Mesenchymal stem cell (in vitro differentiated cells and primary cell): ENCODE measurements around the gene TRIM66.

Experiments used
- DNase-seq: peaks from one replicate; pipeline ENCODE4 v3.0.0-alpha.2; 2013
- H2AFZ ChIP-seq: one replicate; pipeline ENCODE4 v1.6.1; 2013; ENCODE audit warnings: low read depth, mild to moderate bottlenecking, control low read depth, inconsistent platforms, low read length, moderate library complexity
- H2AK5ac ChIP-seq: 2 replicates; pipeline ENCODE4 v1.6.1; 2013; ENCODE audit warnings: low read length, moderate library complexity, mild to moderate bottlenecking, inconsistent platforms; ENCODE audit not compliant: severe bottlenecking
- H2BK120ac ChIP-seq: one replicate; pipeline ENCODE4 v1.6.1; 2013; ENCODE audit warnings: low read depth, mild to moderate bottlenecking, inconsistent platforms, low read length, moderate library complexity
- H2BK12ac ChIP-seq, 2 experiments: one replicate each; pipeline ENCODE4 v1.6.1; 2013; ENCODE audit warnings: inconsistent platforms in 2 of 2, low read length in 2 of 2, mild to moderate bottlenecking in 2 of 2, moderate library complexity in 2 of 2, control low read depth in 1 of 2
- H2BK15ac ChIP-seq: one replicate; pipeline ENCODE4 v1.6.1; 2013; ENCODE audit warnings: mild to moderate bottlenecking, low read depth, inconsistent platforms; ENCODE audit not compliant: poor library complexity, severe bottlenecking
- H2BK5ac ChIP-seq: 2 replicates; pipeline ENCODE4 v1.6.1; 2013; ENCODE audit warnings: low read depth, mild to moderate bottlenecking, low read length, control low read depth, inconsistent platforms; ENCODE audit not compliant: poor library complexity, severe bottlenecking
- H3K14ac ChIP-seq, 2 experiments: one replicate each; pipeline ENCODE4 v1.6.1; 2013; ENCODE audit warnings: inconsistent platforms in 2 of 2, low read length in 2 of 2, control low read depth in 1 of 2, mild to moderate bottlenecking in 1 of 2, moderate library complexity in 1 of 2
- H3K18ac ChIP-seq, 2 experiments: one replicate each; pipeline ENCODE4 v1.6.1; 2013; ENCODE audit warnings: inconsistent platforms in 2 of 2, low read length in 2 of 2, control low read depth in 1 of 2, low read depth in 1 of 2, mild to moderate bottlenecking in 1 of 2
- H3K23ac ChIP-seq, 2 experiments: one replicate each; pipeline ENCODE4 v1.6.1; 2013; ENCODE audit warnings: inconsistent platforms in 2 of 2, low read length in 2 of 2, mild to moderate bottlenecking in 2 of 2, moderate library complexity in 2 of 2, control low read depth in 1 of 2
- H3K27ac ChIP-seq: 2 replicates; pipeline ENCODE4 v1.5.1; 2013; ENCODE audit warnings: mild to moderate bottlenecking, moderate library complexity, low read length, control low read depth, inconsistent platforms; ENCODE audit not compliant: poor library complexity, severe bottlenecking
- H3K27me3 ChIP-seq, 2 experiments: 2 replicates each; pipeline versions ENCODE4 v1.6.1 to v1.7.0; 2013; ENCODE audit warnings: low read length in 2 of 2, mild to moderate bottlenecking in 2 of 2, moderate library complexity in 2 of 2, control low read depth in 1 of 2, inconsistent platforms in 1 of 2; ENCODE audit not compliant: control insufficient read depth in 1 of 2, insufficient read depth in 1 of 2
- H3K36me3 ChIP-seq, 2 experiments: 2 replicates each; pipeline versions ENCODE4 v1.6.1 to v1.7.0; 2013; ENCODE audit warnings: low read length in 2 of 2, control low read depth in 1 of 2, inconsistent platforms in 1 of 2, low read depth in 1 of 2, mild to moderate bottlenecking in 1 of 2; ENCODE audit not compliant: insufficient read depth in 2 of 2, control insufficient read depth in 1 of 2
- H3K4ac ChIP-seq, 2 experiments: one replicate each; pipeline ENCODE4 v1.6.1; 2013; ENCODE audit warnings: inconsistent platforms in 2 of 2, low read length in 2 of 2, mild to moderate bottlenecking in 2 of 2, moderate library complexity in 2 of 2, control low read depth in 1 of 2, low read depth in 1 of 2
- H3K4me1 ChIP-seq: 2 replicates; pipeline ENCODE4 v1.6.1; 2013; ENCODE audit warnings: low read depth, low read length, control low read depth; ENCODE audit not compliant: control insufficient read depth, insufficient read depth
- H3K4me2 ChIP-seq: 2 replicates; pipeline ENCODE4 v1.6.1; 2013; ENCODE audit warnings: low read length, mild to moderate bottlenecking, inconsistent platforms; ENCODE audit not compliant: poor library complexity, severe bottlenecking
- H3K4me3 ChIP-seq, 2 experiments: 2 replicates each; pipeline versions ENCODE4 v1.5.1 to v1.7.0; 2013; ENCODE audit warnings: low read length in 2 of 2, mild to moderate bottlenecking in 2 of 2, control low read depth in 1 of 2, low read depth in 1 of 2; ENCODE audit not compliant: insufficient read depth in 1 of 2
- H3K79me1 ChIP-seq: replicated peaks from 2 replicates; pipeline ENCODE4 v1.6.1; 2013; ENCODE audit warnings: mild to moderate bottlenecking, control low read depth, low read length, inconsistent platforms; ENCODE audit not compliant: poor library complexity, severe bottlenecking
- H3K9ac ChIP-seq: 2 replicates; pipeline ENCODE4 v1.7.0; 2013; ENCODE audit warnings: mild to moderate bottlenecking, low read length, moderate library complexity
- H3K9me3 ChIP-seq: 2 replicates; pipeline ENCODE4 v1.7.0; 2013; ENCODE audit warnings: mild to moderate bottlenecking, low read length; ENCODE audit not compliant: control insufficient read depth
- H4K8ac ChIP-seq: one replicate; pipeline ENCODE4 v1.6.1; 2013; ENCODE audit warnings: inconsistent platforms, mild to moderate bottlenecking, low read length, moderate library complexity
- H4K91ac ChIP-seq: one replicate; pipeline ENCODE4 v1.6.1; 2013; ENCODE audit warnings: mild to moderate bottlenecking, low read length, inconsistent platforms
- WGBS: methylation state at CpG from one replicate; pipeline ENCODE4 v1.1.7; 2013; ENCODE audit warnings: mixed read lengths; 5-methylcytosine and 5-hydroxymethylcytosine counted together

The TRIM66 gene

GRCh38 chr11:8717876-8718753 is 35.6 kb upstream of the TRIM66 start:
- Histone ChIP-seq H3K4me3 (peak overlapping the region in 1 of 2 experiments; percentile 49), H3K9ac (peak overlapping the region; percentile 90), H3K4me1 (peaks cover 46% of the 10 kb centered on the region), H3K14ac (no peak overlapping the region), H3K79me1 (peaks cover 25% of the 10 kb centered on the region), H3K9me3 (no peaks in the 10 kb centered on the region), H3K23ac (peak overlapping the region in 1 of 2 experiments; percentile 20), H3K4ac (peak overlapping the region; percentile 93 to 99), H3K36me3 (peaks cover 44 to 46% of the 10 kb centered on the region in 2 experiments), H4K91ac (peak overlapping the region; percentile 100), H3K18ac (peak overlapping the region; percentile 96 to 99), H2BK5ac (peak overlapping the region; percentile 57), H2BK15ac (peak overlapping the region; percentile 87), H2BK120ac (peak overlapping the region; percentile 95), H3K27ac (peak overlapping the region; percentile 96), H2AFZ (no peak overlapping the region), H4K8ac (peak overlapping the region; percentile 95), H3K4me2 (no peak overlapping the region), H2AK5ac (peak overlapping the region; percentile 98), H2BK12ac (peak overlapping the region; percentile 87 to 99), H3K27me3 (no peaks in the 10 kb centered on the region)
- 24% methylated on average over 5 of the region's 11 CpGs for WGBS
- peak; percentile 95 for DNase-seq

- Histone ChIP-seq H3K14ac (peak overlapping the region in 1 of 2 experiments; percentile 19), H4K8ac (peak overlapping the region; percentile 80), H2AK5ac (peak overlapping the region; percentile 37), H3K27ac (peak overlapping the region; percentile 84), H3K4me3 (peak overlapping the region in 1 of 2 experiments; percentile 35), H3K18ac (peak overlapping the region; percentile 93 to 96), H3K9me3 (no peaks in the 10 kb centered on the region), H4K91ac (peak overlapping the region; percentile 91), H2BK5ac (no peak overlapping the region), H3K4me1 (peaks cover 46% of the 10 kb centered on the region), H2BK12ac (peak overlapping the region; percentile 75 to 91), H3K4me2 (no peak overlapping the region), H3K23ac (peak overlapping the region in 1 of 2 experiments; percentile 19), H3K27me3 (no peaks in the 10 kb centered on the region), H2AFZ (no peak overlapping the region), H3K9ac (peak overlapping the region; percentile 75), H2BK120ac (peak overlapping the region; percentile 87), H3K36me3 (peaks cover 44 to 49% of the 10 kb centered on the region in 2 experiments), H3K79me1 (peaks cover 27% of the 10 kb centered on the region), H3K4ac (peak overlapping the region; percentile 79 to 82), H2BK15ac (peak overlapping the region; percentile 15)
- no peak for DNase-seq
- 54% methylated on average over 7 of the region's 9 CpGs for WGBS
Observed at GRCh38 chr11:8717544-8717875, 35.0 kb upstream of the TRIM66 start.

GRCh38 chr11:8715501-8715900 is 33.0 kb upstream of the TRIM66 start:
- Histone ChIP-seq H4K8ac (no peak overlapping the region), H2AK5ac (no peak overlapping the region), H4K91ac (peak overlapping the region; percentile 40), H2BK12ac (peak overlapping the region in 1 of 2 experiments; percentile 85), H3K4me3 (no peak overlapping the region), H2BK120ac (no peak overlapping the region), H2AFZ (no peak overlapping the region), H3K27me3 (no peaks in the 10 kb centered on the region), H3K9ac (peak overlapping the region; percentile 8), H2BK15ac (no peak overlapping the region), H3K23ac (no peak overlapping the region), H3K79me1 (peaks cover 15% of the 10 kb centered on the region), H3K4me1 (peaks cover 37% of the 10 kb centered on the region), H3K9me3 (no peaks in the 10 kb centered on the region), H3K27ac (no peak overlapping the region), H3K14ac (no peak overlapping the region), H2BK5ac (no peak overlapping the region), H3K4me2 (no peak overlapping the region), H3K36me3 (peaks cover 53 to 67% of the 10 kb centered on the region in 2 experiments), H3K4ac (peak overlapping the region in 1 of 2 experiments; percentile 10), H3K18ac (peak overlapping the region; percentile 56 to 57)
- 97% methylated on average over 15 of the region's 15 CpGs for WGBS
- no peak for DNase-seq

GRCh38 chr11:8714622-8715225 is 32.3 kb upstream of the TRIM66 start:
- Histone ChIP-seq H3K4me3 (no peak overlapping the region), H3K14ac (no peak overlapping the region)

More at GRCh38 chr11:8714622-8715225, 32.3 kb upstream of the TRIM66 start:
- H3K4me2 ChIP-seq = no peak overlapping the region
- no peak overlapping the region for H2BK12ac ChIP-seq
- no peak overlapping the region for H4K91ac ChIP-seq
- H2AFZ ChIP-seq = no peak overlapping the region
- H3K79me1 ChIP-seq = peaks cover 14% of the 10 kb centered on the region
- H3K4ac ChIP-seq = no peak overlapping the region
- no peak overlapping the region for H4K8ac ChIP-seq
- H3K4me1 ChIP-seq = peaks cover 32% of the 10 kb centered on the region
- no peak overlapping the region for H2BK5ac ChIP-seq
- no peak overlapping the region for H2BK15ac ChIP-seq
- H3K27ac ChIP-seq = no peak overlapping the region
- H2BK120ac ChIP-seq = no peak overlapping the region
- H3K9ac ChIP-seq = peak overlapping the region; percentile 8
- WGBS = 64% methylated on average over 4 of the region's 4 CpGs
- peak overlapping the region in 1 of 2 experiments; percentile 31 for H3K18ac ChIP-seq
- H2AK5ac ChIP-seq = no peak overlapping the region
- peaks cover 57 to 71% of the 10 kb centered on the region in 2 experiments for H3K36me3 ChIP-seq
- H3K27me3 ChIP-seq = no peaks in the 10 kb centered on the region
- no peaks in the 10 kb centered on the region for H3K9me3 ChIP-seq
- no peak overlapping the region for H3K23ac ChIP-seq
- DNase-seq = peak; percentile 25
